HG03159 (cell line): Measurements from ENCODE around the gene GALNT11.
"Not testable (repeated sequence)": the region's sequence is repeated elsewhere in the genome, so short reads cannot be mapped to it uniquely, and the experiment has no call there.

Experiments used
- ATAC-seq: cut with Tn5 transposase; IDR thresholded peaks from one replicate; pipeline ENCODE4 v1.9.1; 2021; ENCODE audit warnings: mild to moderate bottlenecking, moderate library complexity; ENCODE audit not compliant: unreplicated experiment

Gene GALNT11

GRCh38 chr7:152025077-152025936 lies at the start of gene GALNT11:
Gene GALNT11 (plus strand): TSS chr7:152025674. CDS start chr7:152094228, 68,554 bp downstream.
- peak; percentile 96 for ATAC-seq

- ATAC-seq = no peak
These were observed 46.9 kb upstream of the GALNT11 start for GRCh38 chr7:151978616-151979015.

GRCh38 chr7:151981223-151981622 lies 44.3 kb upstream of the GALNT11 start:
- ATAC-seq = no peak

GRCh38 chr7:151982806-151983205 lies 42.7 kb upstream of the GALNT11 start:
- no peak for ATAC-seq

- ATAC-seq = no peak
These were observed 40.9 kb upstream of the GALNT11 start for GRCh38 chr7:151984612-151985011.

- no peak for ATAC-seq
These were observed 37.5 kb upstream of the GALNT11 start for GRCh38 chr7:151987748-151988529.

GRCh38 chr7:151992375-151992774 lies 33.1 kb upstream of the GALNT11 start:
- ATAC-seq = peak; percentile 75

GRCh38 chr7:151993977-151994676 lies 31.3 kb upstream of the GALNT11 start:
- ATAC-seq = no peak

- no peak for ATAC-seq
These were observed 25.9 kb upstream of the GALNT11 start for GRCh38 chr7:151999424-152000090.

- ATAC-seq = no peak
These were observed 25.3 kb upstream of the GALNT11 start for GRCh38 chr7:152000191-152000590.

GRCh38 chr7:152006336-152006735 lies 19.1 kb upstream of the GALNT11 start:
- ATAC-seq = no peak

- ATAC-seq = no peak
These were observed 13.6 kb upstream of the GALNT11 start for GRCh38 chr7:152011860-152012259.

- no peak for ATAC-seq
These were observed 12.2 kb upstream of the GALNT11 start for GRCh38 chr7:152013230-152013629.

GRCh38 chr7:152013974-152014373 lies 11.5 kb upstream of the GALNT11 start:
- ATAC-seq = no peak

- ATAC-seq = no peak
These were observed 10.8 kb upstream of the GALNT11 start for GRCh38 chr7:152014722-152015121.

GRCh38 chr7:152015600-152015999 lies 9.9 kb upstream of the GALNT11 start:
- ATAC-seq = no peak

- ATAC-seq = no peak
These were observed 8.5 kb upstream of the GALNT11 start for GRCh38 chr7:152016947-152017346.

- not testable (repeated sequence) for ATAC-seq
These were observed 7.8 kb upstream of the GALNT11 start for GRCh38 chr7:152017683-152018082.

- not testable (repeated sequence) for ATAC-seq
These were observed 3.7 kb upstream of the GALNT11 start for GRCh38 chr7:152021740-152022139.

- no peak for ATAC-seq
These were observed 740 bp downstream of the GALNT11 start for GRCh38 chr7:152025937-152026890.
